IPS DF 4.7 (cell line): Measurements from ENCODE around the gene IGF2R.

ENCODE experiments used
- DNase-seq: peaks from one replicate; pipeline ENCODE4 v3.0.0-alpha.2; 2013; ENCODE audit warnings: low spot score; ENCODE audit errors: extremely low read depth

Gene IGF2R

DNA sequence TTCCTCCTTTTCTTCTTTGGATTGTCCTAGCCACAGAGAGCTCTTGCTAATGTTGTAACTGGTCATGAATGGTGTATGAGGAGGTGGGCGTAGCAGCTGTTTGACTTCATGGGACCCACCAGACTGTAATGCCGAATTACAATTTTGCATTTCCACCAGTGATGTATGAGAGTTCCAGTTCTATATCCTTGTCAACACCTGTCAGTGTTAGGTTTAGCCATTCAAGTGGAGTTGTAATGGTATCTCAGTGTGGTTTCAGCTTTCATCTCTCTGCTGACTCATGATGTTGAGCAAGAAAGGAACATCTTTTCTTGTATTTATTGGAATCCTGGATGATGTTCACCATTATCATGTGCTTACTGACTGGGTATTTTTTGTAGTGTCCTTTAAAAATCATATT lies 5.1 kb downstream of the IGF2R start:
- no peak for DNase-seq

DNA sequence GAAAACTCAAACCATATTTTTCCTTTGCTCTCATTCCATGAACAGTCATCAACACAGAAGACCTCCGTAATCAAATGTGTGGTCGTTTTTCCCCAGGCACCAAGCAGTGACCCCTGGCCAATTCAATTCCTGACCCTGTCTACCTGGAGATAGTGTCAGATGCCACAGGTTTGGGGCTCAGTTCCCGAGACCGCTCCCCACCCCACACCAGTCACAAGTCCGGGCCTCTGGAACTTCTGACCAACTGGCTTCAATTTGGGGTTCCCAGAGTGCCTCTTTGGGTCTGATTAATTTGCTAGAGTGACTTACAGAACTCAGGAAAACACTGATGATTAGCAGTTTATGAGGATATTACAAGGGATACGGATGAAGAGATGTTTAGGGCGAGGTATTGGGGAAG lies 6.0 kb downstream of the IGF2R start:
- no peak for DNase-seq

DNA sequence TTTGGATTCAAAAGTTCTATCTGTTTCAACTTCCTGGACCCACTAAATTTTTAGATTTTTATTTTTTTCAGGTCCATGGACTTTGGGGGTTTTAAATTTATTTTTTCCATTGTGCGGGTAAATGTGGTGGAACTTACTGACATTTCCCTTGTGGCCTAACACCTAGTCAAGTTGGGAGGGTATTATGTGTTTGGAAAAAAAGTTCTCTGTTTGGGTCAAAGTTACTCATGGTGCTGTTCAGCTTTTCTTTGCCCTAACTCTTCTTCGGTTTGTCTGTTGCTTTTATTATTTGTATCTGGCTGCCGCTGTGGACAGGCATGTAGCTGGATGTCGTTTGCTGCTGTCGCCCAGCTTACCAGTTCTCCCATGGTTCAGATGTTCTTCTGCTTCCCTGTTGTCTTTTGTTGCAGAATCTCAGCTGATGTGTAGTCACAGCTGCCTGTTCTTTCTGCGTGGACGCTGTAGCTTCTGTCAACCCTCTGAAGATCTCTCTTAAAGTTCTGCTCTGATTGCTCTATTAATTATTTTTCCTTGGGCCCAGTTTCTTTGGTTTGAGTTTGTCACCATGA lies 7.9 kb downstream of the IGF2R start:
- DNase-seq: no peak

DNA sequence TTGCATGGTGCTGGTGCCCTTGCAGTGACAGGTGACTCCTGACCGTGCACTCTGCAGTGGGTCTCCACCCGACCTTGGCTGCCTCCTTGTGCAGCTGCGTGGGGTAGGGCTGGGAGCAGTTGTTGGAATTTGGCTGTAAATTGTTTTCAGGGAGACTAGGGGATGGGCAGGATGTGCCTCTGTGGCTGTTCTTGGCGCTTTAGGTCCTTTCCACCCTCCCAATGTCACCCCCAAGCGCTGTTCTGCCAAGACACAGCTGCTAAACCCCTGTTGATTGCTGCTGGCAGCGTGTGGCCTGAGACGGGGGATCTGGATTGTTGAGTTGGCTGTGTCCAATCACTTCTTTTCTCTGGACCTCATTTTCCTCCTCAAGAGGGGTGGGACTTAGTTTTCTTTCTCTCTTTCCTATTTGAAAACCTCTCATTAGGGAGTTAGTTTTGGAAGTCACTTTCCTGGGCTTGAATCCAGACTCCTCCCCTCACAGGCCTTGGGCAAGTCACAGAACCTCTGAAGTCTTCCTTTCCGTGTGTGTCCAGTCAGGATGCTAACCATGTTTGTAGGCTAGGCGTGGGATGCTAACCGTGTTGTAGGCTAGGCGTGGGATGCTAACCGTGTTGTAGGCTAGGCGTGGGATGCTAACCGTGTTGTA lies 8.5 kb downstream of the IGF2R start:
- no peak for DNase-seq

DNA sequence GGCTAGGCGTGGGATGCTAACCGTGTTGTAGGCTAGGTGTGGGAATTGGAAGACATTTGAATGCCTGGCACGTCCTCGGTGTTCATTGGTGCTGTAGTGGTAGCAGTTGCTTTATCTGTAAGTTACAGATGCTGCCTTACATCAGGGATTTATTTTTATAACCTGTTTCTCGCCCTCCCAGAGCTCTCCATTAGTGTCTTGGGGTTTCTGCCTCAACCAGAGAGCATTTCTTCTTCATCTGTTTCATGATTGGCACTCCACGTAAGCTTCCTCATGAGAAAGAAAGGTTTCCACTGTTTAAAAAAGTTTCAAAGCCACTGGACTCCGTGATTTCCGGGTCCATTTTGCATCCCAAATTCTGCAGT lies 9.0 kb downstream of the IGF2R start:
- DNase-seq: no peak

DNA sequence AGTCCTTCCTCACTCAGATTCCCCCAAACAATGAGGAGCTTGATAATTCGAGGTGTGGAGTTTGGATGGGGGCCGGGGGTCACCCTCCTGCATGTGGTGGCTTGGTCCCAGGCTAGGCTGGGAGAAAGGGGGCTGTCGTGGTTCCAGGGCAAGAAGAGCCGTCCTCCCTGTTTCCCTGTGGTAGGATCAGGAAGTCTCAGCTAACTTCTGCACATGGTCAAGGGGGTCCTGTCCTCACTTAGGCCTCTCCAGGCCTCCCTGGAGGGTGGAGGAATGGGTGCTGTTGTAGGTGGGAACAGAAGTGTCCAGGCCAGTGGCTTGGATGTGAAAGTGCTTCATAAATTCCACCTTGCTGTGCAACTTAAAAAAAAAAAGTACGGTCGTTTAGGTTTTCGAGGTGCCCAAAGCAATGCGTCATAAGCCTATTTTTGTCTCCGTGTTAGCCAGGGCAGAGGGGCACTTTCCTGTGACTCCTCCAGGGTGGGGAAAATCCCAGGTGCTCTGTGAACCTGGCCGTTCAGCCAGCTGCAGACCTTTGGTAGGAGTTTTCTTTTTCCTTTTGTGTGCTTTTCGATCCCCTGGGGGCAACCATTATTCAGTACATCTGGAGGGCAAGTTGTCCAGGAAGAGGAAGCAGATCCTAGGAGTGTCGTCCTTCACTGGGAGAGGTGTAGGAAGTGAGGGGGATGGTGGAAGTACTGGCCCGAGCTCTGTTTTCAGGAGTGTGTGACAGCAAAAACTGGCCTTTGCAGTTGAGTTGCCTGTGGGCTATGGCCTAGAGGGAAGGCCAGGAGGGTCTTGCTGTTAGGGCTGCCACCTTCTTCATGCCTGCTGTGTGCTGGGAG lies 9.6 kb downstream of the IGF2R start:
- DNase-seq: no peak

DNA sequence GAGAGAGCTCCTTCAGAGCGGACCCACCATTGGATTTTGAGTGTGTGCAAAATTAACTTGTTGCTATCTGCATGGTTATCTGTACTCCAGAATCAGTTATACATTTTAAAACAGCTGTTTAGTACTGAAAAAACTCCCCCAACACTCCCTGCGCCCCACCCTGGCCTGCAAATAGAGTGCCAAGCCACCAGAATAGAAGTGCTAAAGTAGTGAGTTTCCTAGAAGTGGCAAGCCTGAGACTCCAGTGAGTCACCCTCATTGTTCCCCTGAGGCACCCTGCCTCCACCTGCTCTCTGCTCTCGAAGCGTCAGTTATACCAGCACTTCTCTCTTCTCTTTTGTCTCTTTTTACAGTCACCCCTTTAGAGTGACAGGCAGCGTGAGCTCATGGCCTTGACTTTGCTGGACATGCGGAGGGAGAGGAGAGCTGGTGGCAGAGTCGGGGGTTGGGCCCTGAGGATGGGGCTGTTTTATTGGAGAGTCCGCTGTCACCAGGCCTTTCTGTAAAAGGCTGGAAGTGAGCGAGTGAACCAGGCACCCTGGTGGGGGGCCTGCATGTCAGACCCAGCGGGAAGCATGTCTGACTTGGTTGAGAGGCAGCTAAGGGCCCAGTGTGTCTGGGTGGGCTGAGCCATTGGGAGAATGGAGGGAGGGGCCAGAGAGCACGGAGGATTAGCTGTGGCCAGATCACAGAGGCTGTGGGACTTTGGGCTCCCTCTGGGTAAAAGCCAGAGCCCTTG lies 10.4 kb downstream of the IGF2R start:
- DNase-seq: no peak

DNA sequence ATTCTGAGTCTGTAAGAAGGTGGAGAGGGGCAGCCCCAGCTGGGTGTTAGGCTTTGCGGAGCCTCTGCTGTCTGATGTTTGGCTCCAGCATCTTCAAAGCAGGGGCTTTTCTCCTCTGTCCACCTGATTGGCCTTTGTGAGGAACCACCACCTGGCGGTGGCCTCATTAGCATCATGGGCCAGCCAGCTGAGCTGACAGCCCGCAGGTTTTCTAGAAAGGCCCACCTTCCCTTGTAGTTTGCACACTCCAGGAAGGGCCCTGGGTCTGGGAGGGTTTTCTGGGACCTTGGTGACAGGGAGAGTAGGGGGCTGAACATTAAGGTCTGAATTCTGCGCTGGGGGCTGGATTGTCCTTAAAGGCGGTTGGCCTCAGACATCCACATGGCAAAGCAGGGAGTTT lies 11.6 kb downstream of the IGF2R start:
- DNase-seq: no peak

DNA sequence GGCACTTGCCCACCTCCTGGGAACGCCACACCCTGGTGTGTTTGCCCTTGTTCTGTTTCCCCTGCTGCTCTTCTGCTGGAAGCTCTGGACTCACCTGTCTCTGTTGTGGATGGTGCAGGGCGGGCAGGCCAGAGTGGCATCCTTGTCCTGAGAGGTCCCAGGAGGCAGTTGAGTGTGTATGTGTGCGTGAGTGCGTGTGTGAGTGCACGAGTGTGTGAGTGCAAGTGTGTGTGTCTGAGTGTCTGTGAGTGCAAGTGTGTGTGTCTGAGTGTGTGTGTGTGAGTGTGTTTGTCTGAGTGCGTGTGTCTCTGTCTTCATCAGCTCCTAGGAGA lies 12.2 kb downstream of the IGF2R start:
- no peak for DNase-seq

DNA sequence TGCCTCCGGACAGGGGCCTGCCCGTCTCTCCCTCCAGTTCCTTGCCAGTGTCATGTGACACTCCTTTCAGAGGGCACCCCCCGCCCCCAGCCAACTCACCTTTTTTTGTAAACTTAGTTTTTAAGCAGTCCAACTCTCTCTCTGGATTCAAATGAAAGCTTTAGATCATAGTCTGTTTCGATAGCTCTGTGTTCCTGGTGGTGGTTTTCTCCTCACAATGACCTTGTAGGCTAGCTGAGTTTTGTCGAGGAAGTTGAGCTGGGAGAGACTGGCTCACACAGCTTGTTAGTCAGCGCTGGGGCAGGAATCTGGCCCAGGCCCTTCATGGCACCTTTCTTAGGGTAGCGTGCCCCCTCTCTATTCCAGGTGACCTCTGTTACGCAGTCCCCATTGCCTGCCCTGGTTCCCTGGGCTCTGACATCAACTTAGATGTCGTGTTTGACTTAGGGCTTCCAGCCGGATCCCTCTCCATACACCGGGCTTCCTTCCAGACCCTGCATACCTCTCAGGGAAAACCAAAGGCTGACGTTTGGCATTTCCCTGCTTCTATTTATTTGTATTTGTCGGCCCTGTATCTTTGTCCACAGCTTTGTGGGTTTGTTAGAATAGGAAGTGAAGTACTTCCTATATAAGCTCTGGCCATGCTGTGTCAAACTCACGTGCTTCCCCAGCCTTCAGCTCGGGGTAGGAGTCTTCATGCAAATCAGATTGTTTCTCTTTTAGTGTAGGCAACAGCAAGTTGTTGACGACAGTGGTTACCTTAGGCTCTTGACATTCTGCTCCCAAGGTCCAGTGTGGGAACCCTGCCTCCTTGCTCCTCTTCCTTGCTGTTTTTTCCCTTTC lies 12.7 kb downstream of the IGF2R start:
- DNase-seq: no peak

DNA sequence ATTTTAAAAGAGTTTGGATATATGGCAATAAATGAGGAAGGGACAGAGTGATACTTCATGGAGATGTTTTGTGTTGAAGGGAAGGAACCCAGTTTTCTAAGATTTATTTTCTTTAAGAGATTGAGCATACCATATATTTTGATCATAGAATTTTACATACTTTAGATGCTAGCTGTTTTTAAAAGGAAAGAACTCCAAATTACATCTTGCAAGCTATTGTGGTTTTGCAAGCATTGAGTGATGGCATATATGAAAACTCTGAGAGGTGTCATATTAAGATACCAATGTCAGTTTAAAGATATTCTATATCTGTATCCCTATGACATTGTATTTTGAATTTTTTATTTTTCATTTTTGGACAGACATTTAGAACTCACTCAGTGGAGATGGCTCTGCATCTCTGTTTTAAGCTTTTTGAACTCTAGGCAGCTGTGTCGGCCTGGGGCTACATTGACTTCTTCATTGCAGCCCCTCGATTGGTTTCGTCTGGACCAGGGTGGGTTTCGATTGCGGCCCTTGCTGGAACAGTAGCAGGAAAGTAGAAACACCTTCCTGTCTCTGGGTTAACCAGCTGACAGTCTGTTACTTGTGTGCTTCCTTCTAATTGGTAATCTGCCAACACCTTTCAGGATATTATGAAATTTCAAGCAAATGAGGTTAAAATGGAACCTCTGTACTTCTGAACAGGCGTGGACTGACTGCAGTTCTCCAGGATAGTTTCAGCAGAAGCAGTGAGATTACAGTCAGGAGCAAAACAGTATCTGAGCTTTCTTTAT lies 14.0 kb downstream of the IGF2R start:
- DNase-seq: no peak

DNA sequence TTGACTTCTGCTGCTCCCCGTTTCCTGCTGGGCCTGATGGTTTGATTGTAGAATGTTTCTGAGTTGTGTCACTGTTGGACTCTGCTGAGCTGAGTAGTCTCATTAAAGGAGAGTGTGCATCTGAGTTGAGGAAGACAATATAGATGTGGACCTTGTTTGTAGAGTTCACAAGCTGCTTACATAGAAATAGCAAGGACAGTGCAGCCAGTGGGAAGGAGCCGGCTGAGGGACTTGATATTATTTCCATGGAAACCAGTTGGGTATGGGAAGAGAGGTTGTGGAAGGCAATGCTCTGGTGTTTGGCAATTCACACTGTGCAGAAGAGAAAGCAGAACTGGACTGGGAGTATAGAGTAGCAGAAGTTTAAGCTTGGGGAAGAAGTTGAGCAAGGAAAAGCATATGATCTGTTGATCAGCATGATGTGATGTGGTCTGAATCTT lies 14.8 kb downstream of the IGF2R start:
- DNase-seq: no peak

DNA sequence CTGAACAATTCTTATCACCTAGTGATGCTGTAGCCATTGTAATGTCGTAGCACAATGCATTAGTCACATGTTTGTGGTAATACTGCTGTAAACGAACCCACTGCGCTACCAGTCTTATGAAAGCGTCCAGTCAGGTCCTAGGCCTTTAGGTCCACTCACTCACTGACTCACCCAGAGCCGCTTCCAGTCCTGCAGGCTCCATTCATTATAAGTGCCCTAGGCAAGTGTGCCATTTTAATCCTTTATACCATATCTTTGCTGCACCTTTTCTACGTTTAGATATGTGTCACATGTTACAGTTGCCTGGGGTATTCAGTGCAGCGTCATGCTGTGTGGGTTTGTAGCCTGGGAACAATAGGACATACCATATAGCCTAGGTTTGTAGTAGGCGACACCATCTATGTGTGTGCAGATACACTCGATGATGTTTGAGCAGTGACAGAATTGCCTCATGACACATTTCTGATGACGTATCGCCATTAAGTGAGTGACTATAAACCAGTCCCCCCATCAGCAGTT lies 15.4 kb downstream of the IGF2R start:
- DNase-seq: no peak

DNA sequence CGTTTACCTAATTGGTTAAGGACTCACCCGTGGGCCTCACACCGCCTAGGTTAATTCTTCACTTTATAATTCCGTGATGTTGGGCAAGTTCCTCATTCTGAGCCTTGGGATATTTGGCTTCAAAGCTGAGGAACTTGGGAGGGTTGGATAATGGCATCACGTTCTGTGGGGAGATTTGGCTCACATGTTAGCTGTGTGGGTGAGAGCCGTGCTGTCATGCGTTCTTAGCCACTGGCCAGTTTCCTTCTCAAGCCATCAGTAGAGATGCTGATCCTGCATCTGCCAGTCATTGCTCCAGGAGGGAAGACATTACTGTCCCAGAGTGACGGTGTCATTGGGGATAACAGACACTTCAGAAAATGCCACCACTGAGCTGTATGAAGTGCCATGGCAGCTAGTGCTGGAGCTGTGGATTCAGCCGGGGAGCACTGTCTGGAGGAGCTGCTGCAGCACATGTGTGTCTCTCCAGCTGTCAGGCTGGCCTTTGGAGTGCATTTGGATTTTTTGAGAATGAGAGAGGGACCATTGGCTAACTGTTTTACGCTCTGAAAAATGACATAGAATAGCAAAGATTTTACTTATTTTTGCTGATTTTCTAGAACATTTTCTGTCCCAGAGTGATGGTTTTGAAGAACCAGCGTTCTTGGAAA lies 16.5 kb downstream of the IGF2R start:
- no peak for DNase-seq

DNA sequence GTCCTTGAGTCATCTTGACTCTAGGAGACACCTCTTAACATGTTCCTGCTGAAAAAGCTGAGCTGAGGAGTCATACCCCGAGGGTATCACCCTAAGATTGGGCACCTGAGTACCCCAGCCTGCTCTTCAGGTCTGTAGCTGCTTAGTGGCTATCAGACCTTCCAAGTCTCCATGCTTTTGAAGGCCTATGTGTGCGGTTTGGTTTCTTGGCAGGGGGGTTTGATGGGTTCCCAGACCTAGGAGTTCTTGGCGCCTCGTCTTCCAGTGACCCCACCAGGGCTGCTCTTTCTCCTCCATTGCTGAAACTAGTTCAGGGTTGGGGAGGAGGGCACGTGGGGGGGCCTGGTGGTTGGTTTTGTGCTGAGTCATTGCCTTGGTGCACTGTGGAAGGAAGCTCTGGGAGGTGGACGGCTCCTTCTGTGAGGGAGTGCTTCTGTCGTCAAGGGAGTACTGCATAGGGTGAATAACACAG lies 20.1 kb downstream of the IGF2R start:
- no peak for DNase-seq

DNA sequence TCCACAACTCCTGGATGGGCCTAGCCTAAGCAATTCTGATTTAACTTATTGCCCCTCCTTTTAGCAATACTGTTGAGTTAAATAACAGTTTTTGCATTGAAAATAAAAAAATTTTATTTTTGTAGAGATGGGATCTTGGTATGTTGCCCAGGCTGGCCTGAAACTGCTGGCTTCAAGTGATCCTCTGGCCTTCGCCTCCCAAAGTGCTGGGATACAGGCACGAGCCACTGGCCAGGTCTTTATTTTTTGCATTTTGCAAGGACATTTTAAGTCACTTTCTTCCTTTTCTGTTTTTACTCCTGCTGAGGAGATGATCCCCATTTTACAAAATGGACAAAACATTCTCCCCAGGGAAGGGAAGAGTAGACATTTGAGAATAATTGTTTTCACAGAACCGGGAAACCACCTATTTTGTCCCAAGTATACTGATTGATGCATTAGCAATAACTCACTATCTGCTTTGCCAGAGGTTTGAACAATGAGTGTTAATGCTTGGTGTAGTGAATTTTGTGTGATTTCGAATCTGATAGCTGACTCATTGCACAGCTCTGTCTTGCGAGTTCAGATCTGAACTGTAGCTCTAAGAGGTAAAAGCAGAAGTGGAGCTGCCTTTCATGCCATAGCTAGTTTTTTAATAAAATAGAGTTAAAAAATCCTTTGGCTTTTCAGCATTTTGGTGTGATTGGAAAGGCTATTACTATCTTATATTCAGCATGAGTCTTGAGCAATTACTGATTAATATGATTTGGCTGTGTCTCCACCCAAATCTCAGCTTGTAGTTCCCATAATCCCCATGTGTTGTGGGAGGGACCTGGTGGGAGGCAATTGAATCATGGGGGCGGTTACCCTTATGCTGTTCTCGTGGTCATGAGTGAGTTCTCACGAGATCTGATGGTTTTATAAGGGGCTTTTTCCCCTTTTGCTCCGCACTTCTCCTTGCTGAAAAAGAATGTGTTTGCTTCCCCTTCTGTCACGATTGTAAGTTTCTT lies 20.9 kb downstream of the IGF2R start:
- no peak for DNase-seq

DNA sequence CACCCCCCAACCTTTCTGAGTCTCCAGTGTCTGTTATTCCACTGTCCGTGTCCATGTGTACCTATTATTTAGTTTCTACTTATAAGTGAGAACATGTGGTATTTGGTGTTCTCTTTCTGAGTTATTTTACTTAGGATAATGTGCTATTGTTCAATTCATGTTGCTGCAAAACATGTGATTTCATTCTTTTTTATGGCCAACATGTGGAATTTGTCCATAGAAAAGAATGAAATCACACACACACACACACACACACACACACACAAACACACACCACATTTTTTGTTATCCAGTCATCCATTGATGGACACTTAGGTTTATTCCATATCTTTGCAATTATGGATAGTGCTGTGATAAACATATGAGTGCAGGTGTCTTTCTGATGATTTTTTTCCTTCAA lies 23.5 kb downstream of the IGF2R start:
- DNase-seq: no peak

DNA sequence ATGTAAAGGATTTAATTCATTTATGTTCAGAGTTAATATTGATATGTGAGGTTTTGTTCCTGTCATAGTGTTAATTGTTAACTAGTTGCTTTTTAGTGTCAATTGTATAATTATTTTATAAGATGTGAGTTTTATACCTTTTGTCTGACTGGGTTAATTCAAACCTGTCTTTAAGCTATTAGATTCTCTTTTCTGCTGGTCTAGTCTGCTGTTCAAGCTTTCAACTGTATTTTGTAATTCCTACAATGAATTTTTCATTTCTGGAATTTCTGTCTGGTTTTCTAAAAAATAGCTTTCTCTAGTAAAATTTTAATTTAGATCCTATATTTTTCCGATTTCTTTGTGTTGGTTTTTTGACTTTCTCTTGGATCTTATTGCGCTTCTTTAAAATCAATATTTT lies 26.5 kb downstream of the IGF2R start:
- DNase-seq: no peak
